SK-N-SH treated with all-trans-retinoic acid at 6 μM for 48 hours (cell line): ENCODE results near the gene GALNT4.

Source experiments
- ATAC-seq: fragments of 200-7000 bp; cut with Tn5 transposase; 3 replicates; pipeline ENCODE4 v1.9.1; 2020; ENCODE audit warnings: mild to moderate bottlenecking, moderate library complexity
- ARNTL ChIP-seq: fragments of 450-650 bp; formaldehyde crosslinking; IDR thresholded peaks from 2 replicates; pipeline ENCODE4 v1.5.0; 2020; ENCODE audit warnings: low read depth, mild to moderate bottlenecking, moderate library complexity, borderline replicate concordance
- CREB5 ChIP-seq: fragments of 250-450 bp; sonication (Bioruptor Pico); IDR thresholded peaks from 2 replicates; pipeline ENCODE4 v1.5.1; 2020; ENCODE audit warnings: low read depth, mild to moderate bottlenecking, moderate library complexity
- CSRNP3 ChIP-seq: fragments of 250-450 bp; sonication (Bioruptor Pico); IDR thresholded peaks from 2 replicates; pipeline ENCODE4 v1.5.1; 2021; ENCODE audit warnings: mild to moderate bottlenecking, moderate library complexity
- ESRRG ChIP-seq: fragments of 250-450 bp; sonication (Bioruptor Pico); IDR thresholded peaks from 2 replicates; pipeline ENCODE4 v1.6.1; 2021; ENCODE audit warnings: mild to moderate bottlenecking
- GLIS3 ChIP-seq: fragments of 250-450 bp; sonication (Bioruptor Pico); IDR thresholded peaks from 2 replicates; pipeline ENCODE4 v1.5.0; 2020; ENCODE audit warnings: mild to moderate bottlenecking, moderate library complexity
- ISL1 ChIP-seq: fragments of 250-450 bp; sonication (Bioruptor Pico); IDR thresholded peaks from 2 replicates; pipeline ENCODE4 v2.1.2; 2022; ENCODE audit warnings: mild to moderate bottlenecking, moderate library complexity
- PPARA ChIP-seq: fragments of 250-450 bp; sonication (Bioruptor Pico); IDR thresholded peaks from 2 replicates; pipeline ENCODE4 v1.5.0; 2020; ENCODE audit warnings: mild to moderate bottlenecking, borderline replicate concordance
- RARB ChIP-seq: fragments of 250-450 bp; sonication (Bioruptor Pico); IDR thresholded peaks from 2 replicates; pipeline ENCODE4 v1.8.0; 2021; ENCODE audit warnings: mild to moderate bottlenecking, moderate library complexity
- SNAI2 ChIP-seq: fragments of 250-450 bp; sonication (Bioruptor Pico); IDR thresholded peaks from 2 replicates; pipeline ENCODE4 v1.5.0; 2020; ENCODE audit warnings: mild to moderate bottlenecking, moderate library complexity
- TCF4 ChIP-seq: fragments of 250-450 bp; sonication (Bioruptor Pico); IDR thresholded peaks from 2 replicates; pipeline ENCODE4 v1.8.0; 2021; ENCODE audit warnings: mild to moderate bottlenecking, moderate library complexity, borderline replicate concordance
- TOX ChIP-seq: fragments of 250-450 bp; sonication (Bioruptor Pico); IDR thresholded peaks from 2 replicates; pipeline ENCODE4 v1.8.0; 2021; ENCODE audit warnings: mild to moderate bottlenecking, moderate library complexity, borderline replicate concordance
- ZFP3 ChIP-seq: fragments of 250-450 bp; sonication (Bioruptor Pico); IDR thresholded peaks from 2 replicates; pipeline ENCODE4 v1.5.0; 2020; ENCODE audit warnings: mild to moderate bottlenecking, moderate library complexity
- ZFP30 ChIP-seq: fragments of 450-650 bp; formaldehyde crosslinking; IDR thresholded peaks from 2 replicates; pipeline ENCODE4 v1.5.0; 2022; ENCODE audit warnings: mild to moderate bottlenecking, moderate library complexity
- ZNF565 ChIP-seq: fragments of 450-650 bp; formaldehyde crosslinking; conservative IDR thresholded peaks from 2 replicates; pipeline ENCODE4 v1.5.0; 2020; ENCODE audit warnings: low read depth, mild to moderate bottlenecking, moderate library complexity
- ZNF70 ChIP-seq: fragments of 450-650 bp; formaldehyde crosslinking; IDR thresholded peaks from 2 replicates; pipeline ENCODE4 v1.5.0; 2020; ENCODE audit warnings: mild to moderate bottlenecking, moderate library complexity
- ZNF8 ChIP-seq: fragments of 450-650 bp; formaldehyde crosslinking; IDR thresholded peaks from 2 replicates; pipeline ENCODE4 v1.5.0; 2020; ENCODE audit warnings: mild to moderate bottlenecking, moderate library complexity
- TF ChIP-seq, protein P1 (sequence below): fragments of 250-450 bp; sonication (Bioruptor Pico); IDR thresholded peaks from 2 replicates; pipeline ENCODE4 v1.8.0; 2020; ENCODE audit warnings: mild to moderate bottlenecking, moderate library complexity, borderline replicate concordance
- TF ChIP-seq, protein P2 (sequence below): fragments of 250-450 bp; sonication (Bioruptor Pico); IDR thresholded peaks from 2 replicates; pipeline ENCODE4 v1.5.0; 2020; ENCODE audit warnings: mild to moderate bottlenecking, moderate library complexity

GALNT4 gene

DNA sequence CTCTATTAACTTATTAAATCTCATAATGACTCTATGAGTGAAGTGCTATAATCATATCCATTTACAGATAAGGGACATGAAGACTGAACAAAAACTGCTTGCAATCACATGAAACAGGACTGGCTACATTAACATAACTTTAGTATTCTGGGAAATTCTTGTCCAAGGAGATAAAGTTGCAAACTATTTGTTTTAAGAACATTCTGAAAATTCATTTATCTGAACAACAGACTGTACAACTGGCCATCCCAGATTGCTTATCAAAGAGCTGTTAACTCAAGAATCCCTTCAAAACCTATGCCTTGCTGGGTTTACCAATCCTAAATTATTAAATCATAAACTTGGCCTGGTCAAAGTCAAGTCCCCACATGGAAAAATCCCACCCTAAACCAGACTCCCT lies 40.4 kb upstream of the GALNT4 start (continued):
- no peak for TF ChIP-seq ARNTL
- no peak for TF ChIP-seq TOX
- TF ChIP-seq TCF4 = no peak
- TF ChIP-seq, protein P1, sequence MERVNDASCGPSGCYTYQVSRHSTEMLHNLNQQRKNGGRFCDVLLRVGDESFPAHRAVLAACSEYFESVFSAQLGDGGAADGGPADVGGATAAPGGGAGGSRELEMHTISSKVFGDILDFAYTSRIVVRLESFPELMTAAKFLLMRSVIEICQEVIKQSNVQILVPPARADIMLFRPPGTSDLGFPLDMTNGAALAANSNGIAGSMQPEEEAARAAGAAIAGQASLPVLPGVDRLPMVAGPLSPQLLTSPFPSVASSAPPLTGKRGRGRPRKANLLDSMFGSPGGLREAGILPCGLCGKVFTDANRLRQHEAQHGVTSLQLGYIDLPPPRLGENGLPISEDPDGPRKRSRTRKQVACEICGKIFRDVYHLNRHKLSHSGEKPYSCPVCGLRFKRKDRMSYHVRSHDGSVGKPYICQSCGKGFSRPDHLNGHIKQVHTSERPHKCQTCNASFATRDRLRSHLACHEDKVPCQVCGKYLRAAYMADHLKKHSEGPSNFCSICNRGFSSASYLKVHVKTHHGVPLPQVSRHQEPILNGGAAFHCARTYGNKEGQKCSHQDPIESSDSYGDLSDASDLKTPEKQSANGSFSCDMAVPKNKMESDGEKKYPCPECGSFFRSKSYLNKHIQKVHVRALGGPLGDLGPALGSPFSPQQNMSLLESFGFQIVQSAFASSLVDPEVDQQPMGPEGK = no peak

DNA sequence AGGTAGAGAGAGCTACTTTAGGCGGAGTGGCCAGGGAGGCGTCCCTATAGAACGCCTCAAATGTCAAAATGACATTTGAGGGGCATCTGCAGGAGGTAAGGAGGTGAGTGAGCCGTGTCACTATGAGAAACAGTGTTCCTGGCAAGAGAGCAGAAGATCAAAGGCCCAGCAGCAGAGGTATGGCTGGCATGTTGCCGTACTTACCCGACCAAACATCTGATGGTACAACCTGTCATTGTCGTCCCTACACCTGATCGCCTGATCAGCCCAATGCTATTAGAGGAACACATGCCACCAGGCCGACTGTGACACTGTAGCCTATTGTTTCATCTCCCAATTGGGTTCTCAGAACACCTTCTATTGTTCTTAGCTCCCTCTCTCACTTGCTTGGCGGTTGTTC lies 35.2 kb upstream of the GALNT4 start:
- TF ChIP-seq ISL1 (CRISPR knock-in tag) = no peak
- no peak for TF ChIP-seq ZFP30 (CRISPR knock-in tag)
- no peak for TF ChIP-seq TCF4
- no peak for TF ChIP-seq CSRNP3 (CRISPR knock-in tag)
- TF ChIP-seq, protein P2, sequence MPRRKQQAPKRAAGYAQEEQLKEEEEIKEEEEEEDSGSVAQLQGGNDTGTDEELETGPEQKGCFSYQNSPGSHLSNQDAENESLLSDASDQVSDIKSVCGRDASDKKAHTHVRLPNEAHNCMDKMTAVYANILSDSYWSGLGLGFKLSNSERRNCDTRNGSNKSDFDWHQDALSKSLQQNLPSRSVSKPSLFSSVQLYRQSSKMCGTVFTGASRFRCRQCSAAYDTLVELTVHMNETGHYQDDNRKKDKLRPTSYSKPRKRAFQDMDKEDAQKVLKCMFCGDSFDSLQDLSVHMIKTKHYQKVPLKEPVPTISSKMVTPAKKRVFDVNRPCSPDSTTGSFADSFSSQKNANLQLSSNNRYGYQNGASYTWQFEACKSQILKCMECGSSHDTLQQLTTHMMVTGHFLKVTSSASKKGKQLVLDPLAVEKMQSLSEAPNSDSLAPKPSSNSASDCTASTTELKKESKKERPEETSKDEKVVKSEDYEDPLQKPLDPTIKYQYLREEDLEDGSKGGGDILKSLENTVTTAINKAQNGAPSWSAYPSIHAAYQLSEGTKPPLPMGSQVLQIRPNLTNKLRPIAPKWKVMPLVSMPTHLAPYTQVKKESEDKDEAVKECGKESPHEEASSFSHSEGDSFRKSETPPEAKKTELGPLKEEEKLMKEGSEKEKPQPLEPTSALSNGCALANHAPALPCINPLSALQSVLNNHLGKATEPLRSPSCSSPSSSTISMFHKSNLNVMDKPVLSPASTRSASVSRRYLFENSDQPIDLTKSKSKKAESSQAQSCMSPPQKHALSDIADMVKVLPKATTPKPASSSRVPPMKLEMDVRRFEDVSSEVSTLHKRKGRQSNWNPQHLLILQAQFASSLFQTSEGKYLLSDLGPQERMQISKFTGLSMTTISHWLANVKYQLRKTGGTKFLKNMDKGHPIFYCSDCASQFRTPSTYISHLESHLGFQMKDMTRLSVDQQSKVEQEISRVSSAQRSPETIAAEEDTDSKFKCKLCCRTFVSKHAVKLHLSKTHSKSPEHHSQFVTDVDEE (CRISPR knock-in tag) = no peak
- ATAC-seq = no peak

GRCh38 chr12:89556976-89557375 lies 32.4 kb upstream of the GALNT4 start:
- no peak for TF ChIP-seq SNAI2 (CRISPR knock-in tag)
- TF ChIP-seq ISL1 (CRISPR knock-in tag) = 0 out of 2 replicates have a peak, but pooled peaks have one; percentile 15
- TF ChIP-seq, all 23 proteins: peak for 1
- ATAC-seq = peak; percentile 40; the same call in 2 of the 3 replicates

- ATAC-seq = no peak
- TF ChIP-seq ZNF70 (CRISPR knock-in tag) (no peak), ZFP3 (CRISPR knock-in tag) (no peak), GLIS3 (no peak)
Observed at GRCh38 chr12:89552376-89552775, 27.8 kb upstream of the GALNT4 start.

DNA sequence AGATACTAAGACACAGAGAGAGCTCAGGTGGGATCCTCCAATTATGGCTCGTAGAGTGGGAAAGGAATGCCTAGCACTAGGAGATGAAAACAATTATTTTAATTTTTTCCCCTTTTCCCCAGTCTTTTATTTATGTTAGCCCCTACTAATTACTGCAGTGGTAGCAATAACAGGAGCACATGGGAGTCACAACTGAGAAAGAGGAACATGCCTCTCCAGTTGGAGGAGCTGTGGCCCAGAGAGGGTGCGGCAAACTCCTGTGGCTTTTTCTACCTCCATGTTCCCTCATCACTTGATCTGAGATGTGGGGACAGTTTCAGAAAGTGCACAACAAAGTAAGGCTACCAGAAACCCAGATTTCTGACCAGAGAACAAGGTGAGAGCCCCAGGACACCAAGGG lies 27.2 kb upstream of the GALNT4 start:
- no peak for ATAC-seq
- TF ChIP-seq TOX (no peak), PPARA (CRISPR knock-in tag) (no peak), ZFP3 (CRISPR knock-in tag) (no peak), RARB (CRISPR knock-in tag) (no peak)

DNA sequence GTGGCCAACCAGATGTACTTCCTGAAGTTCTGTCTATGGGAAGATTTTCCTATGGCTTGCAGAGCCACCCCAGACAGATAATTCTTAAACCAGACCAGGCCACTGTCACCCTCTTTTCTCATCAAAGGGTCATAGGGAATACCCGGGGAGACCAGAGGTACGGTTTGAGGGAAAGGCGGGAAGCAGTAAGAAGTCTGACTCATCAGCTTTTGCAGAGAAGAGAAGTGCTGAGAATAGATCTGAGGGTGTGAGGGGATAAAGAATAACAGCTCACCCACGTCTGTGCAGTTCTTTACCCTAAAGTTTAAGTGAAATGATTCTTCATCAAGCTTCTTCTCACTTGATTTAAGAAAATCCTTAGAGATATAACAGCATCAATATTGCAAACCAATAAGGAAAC lies 22.5 kb upstream of the GALNT4 start:
- no peak for ATAC-seq
- TF ChIP-seq ZNF565 (CRISPR knock-in tag) = no peak
- no peak for TF ChIP-seq ZNF8
- TF ChIP-seq TCF4 = no peak
- no peak for TF ChIP-seq ESRRG (CRISPR knock-in tag)
- TF ChIP-seq ZFP30 (CRISPR knock-in tag) = no peak
- no peak for TF ChIP-seq TOX
- no peak for TF ChIP-seq CREB5 (CRISPR knock-in tag)
- TF ChIP-seq, protein P1 = no peak
- no peak for TF ChIP-seq ZNF70 (CRISPR knock-in tag)
- TF ChIP-seq, protein P2 (CRISPR knock-in tag) = no peak
- no peak for TF ChIP-seq ISL1 (CRISPR knock-in tag)
- no peak for TF ChIP-seq CSRNP3 (CRISPR knock-in tag)
- TF ChIP-seq GLIS3 = no peak
- TF ChIP-seq, all 23 proteins: peak for 0
